SU-DHL-6 (cell line): ENCODE data around the gene FGF8.

Experiments
- EZH2phosphoT487 ChIP-seq: fragments of 200-600 bp; sonication (generic), shearing (Covaris generic); conservative IDR thresholded peaks from 2 replicates; pipeline ENCODE4 v1.6.1; 2018; ENCODE audit warnings: mild to moderate bottlenecking, antibody characterized with exemption, low read length, moderate library complexity, mixed read lengths
- TF ChIP-seq, protein P1 (sequence below): fragments of 200-600 bp; sonication (generic); IDR thresholded peaks from one replicate; pipeline ENCODE4 v1.5.1; 2017; ENCODE audit warnings: antibody characterized with exemption, mild to moderate bottlenecking, low read length, moderate library complexity; ENCODE audit not compliant: insufficient read depth, poor library complexity, severe bottlenecking

GRCh38 chr10:101732096-101732495 is 43.8 kb downstream of the FGF8 start:
- TF ChIP-seq, protein P1, sequence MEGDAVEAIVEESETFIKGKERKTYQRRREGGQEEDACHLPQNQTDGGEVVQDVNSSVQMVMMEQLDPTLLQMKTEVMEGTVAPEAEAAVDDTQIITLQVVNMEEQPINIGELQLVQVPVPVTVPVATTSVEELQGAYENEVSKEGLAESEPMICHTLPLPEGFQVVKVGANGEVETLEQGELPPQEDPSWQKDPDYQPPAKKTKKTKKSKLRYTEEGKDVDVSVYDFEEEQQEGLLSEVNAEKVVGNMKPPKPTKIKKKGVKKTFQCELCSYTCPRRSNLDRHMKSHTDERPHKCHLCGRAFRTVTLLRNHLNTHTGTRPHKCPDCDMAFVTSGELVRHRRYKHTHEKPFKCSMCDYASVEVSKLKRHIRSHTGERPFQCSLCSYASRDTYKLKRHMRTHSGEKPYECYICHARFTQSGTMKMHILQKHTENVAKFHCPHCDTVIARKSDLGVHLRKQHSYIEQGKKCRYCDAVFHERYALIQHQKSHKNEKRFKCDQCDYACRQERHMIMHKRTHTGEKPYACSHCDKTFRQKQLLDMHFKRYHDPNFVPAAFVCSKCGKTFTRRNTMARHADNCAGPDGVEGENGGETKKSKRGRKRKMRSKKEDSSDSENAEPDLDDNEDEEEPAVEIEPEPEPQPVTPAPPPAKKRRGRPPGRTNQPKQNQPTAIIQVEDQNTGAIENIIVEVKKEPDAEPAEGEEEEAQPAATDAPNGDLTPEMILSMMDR = no peak
- no peak for TF ChIP-seq EZH2phosphoT487
